ENCODE results near the gene SEPTIN10. TPM values are rescaled to one million over a fixed set of nuclear protein-coding genes. Genes with fewer than 3 reads are reported as not detected.
A peak's percentile ranks its signal among the peaks of the same experiment; 100 is the strongest.

SEPTIN10 gene
- total and polyA plus RNA-seq, 7 donors, result 20.6 to 39.8 (median 32.3) TPM

GRCh38 chr2:109513749-109514588 lies 99.8 kb downstream of the SEPTIN10 start:
- intact Hi-C loops (cut with DNase I), result loop anchor here in 1 of 2 donors (5.0 kb wide), 1 partner anchor 587 kb away; no protein-coding TSS in a partner anchor
- Histone ChIP-seq H3K27ac (peak overlapping the region; percentile 76), H3K9me3 (no peaks in the 10 kb centered on the region), H3K4me1 (peaks cover 20% of the 10 kb centered on the region), H3K36me3 (ENCODE audit: insufficient read depth in 1 of 2, low read depth in 1 of 2) (no peaks in the 10 kb centered on the region), H3K27me3 (ENCODE audit: insufficient read depth in 3 of 3, low read length in 2 of 3) (no peaks in the 10 kb centered on the region), H3K4me3 (peak overlapping the region; percentile 18)
- ATAC-seq (peak in 3 of 4 donors; percentile 39 to 54 (median 40)), DNase-seq (peak in 1 of 2 donors; percentile 43)
- TF ChIP-seq, protein P1, sequence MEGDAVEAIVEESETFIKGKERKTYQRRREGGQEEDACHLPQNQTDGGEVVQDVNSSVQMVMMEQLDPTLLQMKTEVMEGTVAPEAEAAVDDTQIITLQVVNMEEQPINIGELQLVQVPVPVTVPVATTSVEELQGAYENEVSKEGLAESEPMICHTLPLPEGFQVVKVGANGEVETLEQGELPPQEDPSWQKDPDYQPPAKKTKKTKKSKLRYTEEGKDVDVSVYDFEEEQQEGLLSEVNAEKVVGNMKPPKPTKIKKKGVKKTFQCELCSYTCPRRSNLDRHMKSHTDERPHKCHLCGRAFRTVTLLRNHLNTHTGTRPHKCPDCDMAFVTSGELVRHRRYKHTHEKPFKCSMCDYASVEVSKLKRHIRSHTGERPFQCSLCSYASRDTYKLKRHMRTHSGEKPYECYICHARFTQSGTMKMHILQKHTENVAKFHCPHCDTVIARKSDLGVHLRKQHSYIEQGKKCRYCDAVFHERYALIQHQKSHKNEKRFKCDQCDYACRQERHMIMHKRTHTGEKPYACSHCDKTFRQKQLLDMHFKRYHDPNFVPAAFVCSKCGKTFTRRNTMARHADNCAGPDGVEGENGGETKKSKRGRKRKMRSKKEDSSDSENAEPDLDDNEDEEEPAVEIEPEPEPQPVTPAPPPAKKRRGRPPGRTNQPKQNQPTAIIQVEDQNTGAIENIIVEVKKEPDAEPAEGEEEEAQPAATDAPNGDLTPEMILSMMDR (IDR thresholded peaks at IDR 0.05), result no peak
- 47 to 57% (median 54%) methylated on average over 20 of the region's 20 CpGs for WGBS, 3 donors

DNA sequence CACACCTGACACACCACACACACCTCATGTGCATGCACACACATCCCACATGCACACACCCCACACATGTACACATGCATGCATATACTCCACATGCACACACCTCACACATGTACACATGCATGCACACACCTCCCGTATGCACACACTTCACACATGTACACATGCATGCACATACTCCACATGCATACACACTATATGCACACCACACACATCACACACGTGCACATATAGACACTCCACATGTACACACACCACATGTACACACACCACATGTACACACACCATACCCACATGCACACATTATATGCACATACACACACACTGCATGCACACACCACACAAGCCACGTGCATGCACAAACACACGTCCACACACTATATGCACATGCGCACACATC lies 100.5 kb downstream of the SEPTIN10 start:
- ATAC-seq (no peak), DNase-seq (no peak)
- Histone ChIP-seq H3K9me3 (no peaks in the 10 kb centered on the region), H3K4me3 (no peak overlapping the region), H3K27me3 (ENCODE audit: insufficient read depth in 3 of 3, low read length in 2 of 3) (no peaks in the 10 kb centered on the region), H3K36me3 (ENCODE audit: insufficient read depth in 1 of 2, low read depth in 1 of 2) (no peaks in the 10 kb centered on the region), H3K27ac (no peak overlapping the region), H3K4me1 (peaks cover 20% of the 10 kb centered on the region)
- intact Hi-C loops (cut with DNase I), result loop anchor here in 1 of 2 donors (5.0 kb wide), 1 partner anchor 586 kb away; no protein-coding TSS in a partner anchor
- 95 to 97% (median 95%) methylated on average over 5 of the region's 5 CpGs for WGBS, 3 donors
- TF ChIP-seq, protein P1 (IDR thresholded peaks at IDR 0.05), result no peak

GRCh38 chr2:109512076-109512475 lies 101.7 kb downstream of the SEPTIN10 start:
- DNase-seq (no peak), ATAC-seq (no peak)
- Histone ChIP-seq H3K9me3 (no peaks in the 10 kb centered on the region), H3K4me1 (peaks cover 20% of the 10 kb centered on the region), H3K4me3 (no peak overlapping the region), H3K36me3 (ENCODE audit: insufficient read depth in 1 of 2, low read depth in 1 of 2) (no peaks in the 10 kb centered on the region), H3K27me3 (ENCODE audit: insufficient read depth in 3 of 3, low read length in 2 of 3) (no peaks in the 10 kb centered on the region), H3K27ac (no peak overlapping the region)
- intact Hi-C loops (cut with DNase I), result loop anchor here in 1 of 2 donors (5.0 kb wide), 1 partner anchor 585 kb away; no protein-coding TSS in a partner anchor
- TF ChIP-seq, protein P1 (IDR thresholded peaks at IDR 0.05), result no peak
- WGBS, 3 donors, result 81 to 95% (median 91%) methylated on average over 5 of the region's 5 CpGs

DNA sequence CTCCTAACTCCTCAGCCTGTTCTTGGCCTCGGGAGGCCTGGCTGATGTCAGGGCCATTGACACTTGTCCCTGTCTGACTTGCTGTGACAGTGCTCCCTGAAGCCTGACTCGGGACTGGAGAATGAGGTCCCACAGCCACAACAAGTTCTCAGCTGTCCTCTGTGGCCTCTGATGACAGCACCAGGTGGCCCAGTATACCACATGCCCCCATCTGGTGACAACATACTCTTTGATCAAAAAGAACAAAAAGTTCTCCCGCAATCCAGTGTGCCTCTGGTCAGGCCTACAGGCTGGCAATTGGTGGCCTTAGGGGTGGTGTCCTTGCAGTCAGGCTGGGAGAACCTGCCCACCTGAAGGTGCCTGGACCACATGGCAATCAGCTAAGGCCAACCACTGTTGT lies 102.6 kb downstream of the SEPTIN10 start:
- Histone ChIP-seq H3K27ac (peak overlapping the region; percentile 16), H3K9me3 (no peaks in the 10 kb centered on the region), H3K4me1 (peaks cover 20% of the 10 kb centered on the region), H3K27me3 (ENCODE audit: insufficient read depth in 3 of 3, low read length in 2 of 3) (no peaks in the 10 kb centered on the region), H3K4me3 (no peak overlapping the region), H3K36me3 (ENCODE audit: insufficient read depth in 1 of 2, low read depth in 1 of 2) (no peaks in the 10 kb centered on the region)
- intact Hi-C loops (cut with DNase I), result loop anchor here in 1 of 2 donors (5.0 kb wide), 1 partner anchor 584 kb away; no protein-coding TSS in a partner anchor
- DNase-seq (peak in 1 of 2 donors; percentile 50), ATAC-seq (peak; percentile 53 to 88 (median 72))
- TF ChIP-seq, protein P1 (IDR thresholded peaks at IDR 0.05), result no peak
- WGBS, 3 donors, result 33 to 56% (median 39%) methylated on average over 3 of the region's 3 CpGs
